Trophoblast cell (in vitro differentiated cells and primary cell): Measurements from ENCODE around the gene SHANK1.
"Not testable (repeated sequence)": the region's sequence is repeated elsewhere in the genome, so short reads cannot be mapped to it uniquely, and the experiment has no call there.

Experiments
- DNase-seq, 2 donors: peaks; one replicate each; pipeline ENCODE4 v3.0.0-alpha.2; 2016
- H2AFZ ChIP-seq: 2 replicates; pipeline ENCODE4 v1.6.1; 2013; ENCODE audit warnings: low read length, moderate library complexity, mild to moderate bottlenecking; ENCODE audit not compliant: insufficient read depth, poor library complexity
- H2AK5ac ChIP-seq: 2 replicates; pipeline ENCODE4 v1.6.1; 2013; ENCODE audit warnings: mild to moderate bottlenecking, low read length
- H2BK120ac ChIP-seq: 2 replicates; pipeline ENCODE4 v1.6.1; 2013; ENCODE audit warnings: low read length, mild to moderate bottlenecking, moderate library complexity; ENCODE audit not compliant: insufficient read depth, poor library complexity
- H2BK12ac ChIP-seq: 2 replicates; pipeline ENCODE4 v1.6.1; 2013; ENCODE audit warnings: mild to moderate bottlenecking, low read length, moderate library complexity
- H2BK5ac ChIP-seq: 2 replicates; pipeline ENCODE4 v1.6.1; 2013; ENCODE audit warnings: low read length, low read depth, moderate library complexity, mild to moderate bottlenecking; ENCODE audit not compliant: poor library complexity
- H3K14ac ChIP-seq: 2 replicates; pipeline ENCODE4 v1.6.1; 2013; ENCODE audit warnings: mild to moderate bottlenecking, low read length
- H3K18ac ChIP-seq: 2 replicates; pipeline ENCODE4 v1.6.1; 2013; ENCODE audit warnings: mild to moderate bottlenecking, low read length
- H3K23ac ChIP-seq: 2 replicates; pipeline ENCODE4 v1.6.1; 2013; ENCODE audit warnings: low read length
- H3K27ac ChIP-seq: 2 replicates; pipeline ENCODE4 v1.5.1; 2013; ENCODE audit warnings: low read depth, mild to moderate bottlenecking, inconsistent platforms, low read length, moderate library complexity
- H3K27me3 ChIP-seq: 2 replicates; pipeline ENCODE4 v1.6.1; 2013; ENCODE audit warnings: inconsistent platforms, mild to moderate bottlenecking, low read length, moderate library complexity; ENCODE audit not compliant: insufficient read depth
- H3K36me3 ChIP-seq, 2 experiments: 1 replicate in 1 of 2; 2 replicates in 1 of 2; pipeline ENCODE4 v1.6.1; 2013; ENCODE audit warnings: low read length in 2 of 2, mild to moderate bottlenecking in 2 of 2, moderate library complexity in 1 of 2; ENCODE audit not compliant: insufficient read depth in 2 of 2, control insufficient read depth in 1 of 2
- H3K4ac ChIP-seq: 2 replicates; pipeline ENCODE4 v1.6.1; 2013; ENCODE audit warnings: low read depth, mild to moderate bottlenecking, low read length, moderate library complexity
- H3K4me1 ChIP-seq, 2 experiments: 1 replicate in 1 of 2; 2 replicates in 1 of 2; pipeline ENCODE4 v1.6.1; 2013; ENCODE audit warnings: low read length in 2 of 2, mild to moderate bottlenecking in 2 of 2, moderate library complexity in 1 of 2; ENCODE audit not compliant: insufficient read depth in 2 of 2, control insufficient read depth in 1 of 2
- H3K4me2 ChIP-seq: 2 replicates; pipeline ENCODE4 v1.6.1; 2013; ENCODE audit warnings: inconsistent platforms, mild to moderate bottlenecking, low read length, moderate library complexity
- H3K4me3 ChIP-seq: 2 replicates; pipeline ENCODE4 v1.5.1; 2013; ENCODE audit warnings: mild to moderate bottlenecking, low read depth, low read length, inconsistent platforms
- H3K79me1 ChIP-seq: one replicate; pipeline ENCODE4 v1.6.1; 2013; ENCODE audit warnings: low read length
- H3K79me2 ChIP-seq: 2 replicates; pipeline ENCODE4 v1.6.1; 2013; ENCODE audit warnings: low read length, mild to moderate bottlenecking; ENCODE audit not compliant: control insufficient read depth, insufficient read depth, poor library complexity
- H3K9ac ChIP-seq: 2 replicates; pipeline ENCODE4 v1.6.1; 2013; ENCODE audit warnings: mild to moderate bottlenecking, low read length
- H3K9me3 ChIP-seq: 2 replicates; pipeline ENCODE4 v1.6.1; 2013; ENCODE audit warnings: low read depth, mild to moderate bottlenecking, control low read depth, inconsistent platforms, low read length; ENCODE audit not compliant: insufficient read depth
- H4K12ac ChIP-seq: 2 replicates; pipeline ENCODE4 v1.6.1; 2013; ENCODE audit warnings: low read depth, mild to moderate bottlenecking, low read length, moderate library complexity
- H4K8ac ChIP-seq: 2 replicates; pipeline ENCODE4 v1.6.1; 2013; ENCODE audit warnings: low read depth, mild to moderate bottlenecking, low read length, moderate library complexity
- H4K91ac ChIP-seq: one replicate; pipeline ENCODE4 v1.6.1; 2013; ENCODE audit warnings: low read depth, mild to moderate bottlenecking, low read length, moderate library complexity
- WGBS: extraction: QIAGEN DNeasy Blood & Tissue Kit; methylation state at CpG from one replicate; pipeline ENCODE4 v1.1.7; 2013; ENCODE audit warnings: missing lambda C conversion rate; ENCODE audit not compliant: insufficient read length, insufficient coverage; ENCODE audit errors: extremely low coverage; 5-methylcytosine and 5-hydroxymethylcytosine counted together

SHANK1 gene

DNA sequence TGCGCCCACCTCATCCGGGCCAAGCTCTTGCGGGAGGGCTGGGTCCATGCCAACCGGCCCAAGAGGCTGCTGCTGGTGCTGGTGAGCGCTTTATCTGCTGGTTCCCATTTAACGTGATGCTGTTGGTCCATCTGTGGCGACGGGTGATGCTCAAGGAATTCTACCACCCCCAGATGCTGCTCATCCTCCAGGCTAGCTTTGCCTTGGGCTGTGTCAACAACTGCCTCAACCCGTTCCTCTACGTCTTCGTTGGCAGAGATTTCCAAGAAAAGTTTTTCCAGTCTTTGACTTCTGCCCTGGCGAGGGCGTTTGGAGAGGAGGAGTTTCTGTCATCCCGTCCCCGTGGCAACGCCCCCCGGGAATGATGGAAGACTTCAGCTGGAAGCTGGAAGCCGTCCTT is 39.5 kb upstream of the SHANK1 start:
- not testable (repeated sequence) for H3K9me3 ChIP-seq, H3K4me2 ChIP-seq, H4K8ac ChIP-seq, H3K18ac ChIP-seq, H2BK5ac ChIP-seq, H3K14ac ChIP-seq, H4K12ac ChIP-seq, H2BK12ac ChIP-seq, H3K9ac ChIP-seq, H3K79me2 ChIP-seq, H3K79me1 ChIP-seq, H3K4ac ChIP-seq, H3K27ac ChIP-seq, H2AK5ac ChIP-seq, H3K4me3 ChIP-seq, H2BK120ac ChIP-seq, H2AFZ ChIP-seq, H3K27me3 ChIP-seq, H3K4me1 ChIP-seq, H3K36me3 ChIP-seq, H3K23ac ChIP-seq
- peak; percentile 86 to 88 for DNase-seq
- peak overlapping the region; percentile 26 for H4K91ac ChIP-seq
- no CpG with 5 or more reads among the region's 18 CpGs for WGBS

- H3K23ac ChIP-seq, H2AFZ ChIP-seq, H3K79me1 ChIP-seq, H2AK5ac ChIP-seq, H2BK12ac ChIP-seq, H3K18ac ChIP-seq, H3K9me3 ChIP-seq, H3K36me3 ChIP-seq, H4K12ac ChIP-seq, H3K14ac ChIP-seq, H3K4ac ChIP-seq, DNase-seq, H3K4me3 ChIP-seq, H3K4me2 ChIP-seq, H2BK5ac ChIP-seq, H4K91ac ChIP-seq, H3K27ac ChIP-seq, H2BK120ac ChIP-seq, H3K4me1 ChIP-seq, H3K27me3 ChIP-seq, H3K9ac ChIP-seq, H4K8ac ChIP-seq, H3K79me2 ChIP-seq: not testable (repeated sequence)
- no CpG with 5 or more reads among the region's 3 CpGs for WGBS
Observed at GRCh38 chr19:50757624-50758023, 38.0 kb upstream of the SHANK1 start.

GRCh38 chr19:50756244-50756643 is 36.6 kb upstream of the SHANK1 start:
- not testable (repeated sequence) for H3K18ac ChIP-seq, H3K4me1 ChIP-seq, H3K36me3 ChIP-seq, H2BK12ac ChIP-seq, H2BK5ac ChIP-seq, H3K4me2 ChIP-seq, H3K79me2 ChIP-seq, H3K27me3 ChIP-seq, H2AFZ ChIP-seq, H4K91ac ChIP-seq, H2AK5ac ChIP-seq, H3K4ac ChIP-seq, H4K12ac ChIP-seq, H3K79me1 ChIP-seq, H2BK120ac ChIP-seq, H3K9ac ChIP-seq, H3K23ac ChIP-seq, H3K9me3 ChIP-seq, H3K27ac ChIP-seq, H4K8ac ChIP-seq, H3K14ac ChIP-seq, H3K4me3 ChIP-seq
- peak; percentile 77 to 87 for DNase-seq
- WGBS, result no CpG with 5 or more reads among the region's 8 CpGs

GRCh38 chr19:50753879-50754278 is 34.3 kb upstream of the SHANK1 start:
- H2AFZ ChIP-seq, result no peak overlapping the region
- H3K79me2 ChIP-seq, result no peaks in the 10 kb centered on the region
- H3K79me1 ChIP-seq, result peaks cover 5% of the 10 kb centered on the region
- H4K91ac ChIP-seq, result peak overlapping the region; percentile 44
- no peak overlapping the region for H2BK120ac ChIP-seq
- no peak overlapping the region for H3K9ac ChIP-seq
- H3K14ac ChIP-seq, result no peak overlapping the region
- H3K4me1 ChIP-seq, result peaks cover 0 to 3% of the 10 kb centered on the region in 2 experiments
- no peak overlapping the region for H3K4me3 ChIP-seq
- H4K12ac ChIP-seq, result no peak overlapping the region
- H3K27me3 ChIP-seq, result no peaks in the 10 kb centered on the region
- no peak overlapping the region for H4K8ac ChIP-seq
- H3K9me3 ChIP-seq, result no peaks in the 10 kb centered on the region
- WGBS, result no CpG with 5 or more reads among the region's 4 CpGs
- no peak overlapping the region for H3K4ac ChIP-seq
- H3K18ac ChIP-seq, result no peak overlapping the region
- no peak overlapping the region for H2BK5ac ChIP-seq
- no peak overlapping the region for H3K4me2 ChIP-seq
- H2AK5ac ChIP-seq, result no peak overlapping the region
- H3K27ac ChIP-seq, result no peak overlapping the region
- no peaks in the 10 kb centered on the region for H3K36me3 ChIP-seq
- no peak for DNase-seq
- H3K23ac ChIP-seq, result no peak overlapping the region
- no peak overlapping the region for H2BK12ac ChIP-seq
